CD4-positive, alpha-beta T cell treated with Interleukin-15 for 1 hour (primary cell): ENCODE measurements around the gene MYO5A.
"Not testable (repeated sequence)": the region's sequence is repeated elsewhere in the genome, so short reads cannot be mapped to it uniquely, and the experiment has no call there.

Source experiments
- DNase-seq: peaks from one replicate; pipeline ENCODE4 v3.0.0-alpha.2; 2020

The MYO5A gene

GRCh38 chr15:52503788-52504496 lies 24.7 kb downstream of the MYO5A start:
- no peak for DNase-seq

- no peak for DNase-seq
These were observed 26.1 kb downstream of the MYO5A start for GRCh38 chr15:52502608-52503007.

- DNase-seq = no peak
These were observed 29.2 kb downstream of the MYO5A start for GRCh38 chr15:52499506-52499905.

GRCh38 chr15:52498706-52499105 lies 30.0 kb downstream of the MYO5A start:
- no peak for DNase-seq

- no peak for DNase-seq
These were observed 31.8 kb downstream of the MYO5A start for GRCh38 chr15:52496776-52497470.

- no peak for DNase-seq
These were observed 32.5 kb downstream of the MYO5A start for GRCh38 chr15:52496175-52496574.

GRCh38 chr15:52495125-52495524 lies 33.6 kb downstream of the MYO5A start:
- no peak for DNase-seq

- no peak for DNase-seq
These were observed 34.7 kb downstream of the MYO5A start for GRCh38 chr15:52493968-52494367.

GRCh38 chr15:52492132-52492531 lies 36.5 kb downstream of the MYO5A start:
- DNase-seq = no peak

GRCh38 chr15:52491472-52491871 lies 37.2 kb downstream of the MYO5A start:
- no peak for DNase-seq

GRCh38 chr15:52489430-52489829 lies 39.2 kb downstream of the MYO5A start:
- not testable (repeated sequence) for DNase-seq

- no peak for DNase-seq
These were observed 39.9 kb downstream of the MYO5A start for GRCh38 chr15:52488830-52489229.

GRCh38 chr15:52486003-52486996 lies 42.4 kb downstream of the MYO5A start:
- DNase-seq = no peak

GRCh38 chr15:52485290-52485689 lies 43.4 kb downstream of the MYO5A start:
- no peak for DNase-seq

- no peak for DNase-seq
These were observed 45.0 kb downstream of the MYO5A start for GRCh38 chr15:52483707-52484106.

GRCh38 chr15:52481915-52482314 lies 46.8 kb downstream of the MYO5A start:
- DNase-seq = peak; percentile 68

GRCh38 chr15:52480990-52481389 lies 47.7 kb downstream of the MYO5A start:
- no peak for DNase-seq

GRCh38 chr15:52466716-52467115 lies 62.0 kb downstream of the MYO5A start:
- no peak for DNase-seq

- DNase-seq = peak; percentile 85
These were observed 62.5 kb downstream of the MYO5A start for GRCh38 chr15:52466134-52466701.

GRCh38 chr15:52464478-52464877 lies 64.2 kb downstream of the MYO5A start:
- no peak for DNase-seq

- DNase-seq = no peak
These were observed 64.6 kb downstream of the MYO5A start for GRCh38 chr15:52464040-52464439.

- no peak for DNase-seq
These were observed 65.0 kb downstream of the MYO5A start for GRCh38 chr15:52463638-52464037.

- DNase-seq = no peak
These were observed 65.8 kb downstream of the MYO5A start for GRCh38 chr15:52462806-52463360.
